Right lobe of liver (tissue), 6 donors: ENCODE results near the gene SHMT2. TPM values are rescaled to one million over a fixed set of nuclear protein-coding genes. Genes with fewer than 3 reads are reported as not detected.
A peak's percentile ranks its signal among the peaks of the same experiment; 100 is the strongest.
"Not testable (repeated sequence)": the region's sequence is repeated elsewhere in the genome, so short reads cannot be mapped to it uniquely, and the experiment has no call there.

Experiments used
- ATAC-seq, 4 donors: fragments of 200-7000 bp; cut with Tn5 transposase; one replicate each; pipeline ENCODE4 v1.9.1; 2020; ENCODE audit warnings: mild to moderate bottlenecking in 4 of 4, moderate library complexity in 4 of 4
- DNase-seq, 3 donors: peaks; one replicate each; pipeline ENCODE4 v3.0.0-alpha.2; 2020
- H3K27ac ChIP-seq, 3 donors: fragments of 200-600 bp; one replicate each; pipeline ENCODE4 v1.8.0; 2022
- H3K27me3 ChIP-seq, 2 donors: fragments of 200-600 bp; one replicate each; pipeline ENCODE4 v1.8.0; 2022
- H3K36me3 ChIP-seq, 4 donors: fragments of 200-600 bp; sonication (generic) in 1 of 4; one replicate each; pipeline versions ENCODE4 v1.5.1 to v1.8.0; 2017 to 2022; ENCODE audit warnings: control low read depth in 1 of 4
- H3K4me1 ChIP-seq, 4 donors: fragments of 200-600 bp; sonication (generic) in 1 of 4; one replicate each; pipeline versions ENCODE4 v1.5.1 to v1.8.0; 2017 to 2022; ENCODE audit warnings: control low read depth in 1 of 4
- H3K4me3 ChIP-seq, 3 donors: fragments of 200-600 bp; one replicate each; pipeline ENCODE4 v1.8.0; 2022
- H3K9me3 ChIP-seq, 4 donors: fragments of 200-600 bp; sonication (generic) in 1 of 4; one replicate each; pipeline versions ENCODE4 v1.5.1 to v1.8.0; 2017 to 2022; ENCODE audit warnings: control low read depth in 1 of 4
- POLR2A ChIP-seq: fragments of 450-650 bp; IDR thresholded peaks from one replicate; pipeline ENCODE4 v1.6.1; 2017; ENCODE audit warnings: antibody characterized with exemption, mild to moderate bottlenecking
- WGBS: methylation state at CpG from one replicate; pipeline ENCODE4 v1.1.6; 2018; ENCODE audit warnings: low coverage, low lambda C conversion rate; ENCODE audit not compliant: insufficient coverage; ENCODE audit errors: missing lambda C conversion rate; 5-methylcytosine and 5-hydroxymethylcytosine counted together
- intact Hi-C, 2 donors: fragments of 100-400 bp; cut with DNase I; formaldehyde crosslinking; loops; one replicate each; pipeline versions ENCODE4 v1.11.2 to v1.14.1; 2022
- total RNA-seq, 6 experiments: library from RNA; depleted of rRNA in 2 of 6; stranded (reverse); fragments of >200 nt in 2 of 6; fragmentation: NEBNext Ultra II Directional in 3 of 6; extraction: Animal tissue kit (Norgen Biotek cat#: 25700) in 3 of 6; gene quantifications; one replicate each; pipeline versions ENCODE4 v1.1.0 to v1.2.4, GENCODE V29; 2016 to 2023
- TF ChIP-seq, protein P1 (sequence below), 4 donors: fragments of 200-600 bp in 3 of 4; fragments of 450-650 bp in 1 of 4; IDR thresholded peaks; one replicate each; pipeline versions ENCODE4 v1.5.1 to v1.8.0; 2016 to 2022; ENCODE audit warnings: antibody characterized with exemption in 4 of 4, mild to moderate bottlenecking in 2 of 4
- donor health status: DM: no; HTN: yes; CAD: no.
- donor health status: DM: no; HTN: no; CAD: no.
- donor health status: DM: no; HTN: no; CAD: no.
- donor health status: DM: no; HTN: yes; CAD: no.
- donor health status: DM: no; HTN: yes; CAD: no.

The SHMT2 gene
- total RNA-seq, 6 experiments from 2014 or later = 157 to 228 (median 194) TPM

- Histone ChIP-seq H3K27me3 (no peaks in the 10 kb centered on the region), H3K9me3 (no peaks in the 10 kb centered on the region), H3K4me1 (no peaks in the 10 kb centered on the region), H3K27ac (no peak overlapping the region), H3K4me3 (no peak overlapping the region), H3K36me3 (peaks cover 0 to 32% (median 17%) of the 10 kb centered on the region in 4 donors)
- 65% methylated on average over 4 of the region's 7 CpGs for WGBS
- intact Hi-C loops = no loop called here
- TF ChIP-seq, protein P1, sequence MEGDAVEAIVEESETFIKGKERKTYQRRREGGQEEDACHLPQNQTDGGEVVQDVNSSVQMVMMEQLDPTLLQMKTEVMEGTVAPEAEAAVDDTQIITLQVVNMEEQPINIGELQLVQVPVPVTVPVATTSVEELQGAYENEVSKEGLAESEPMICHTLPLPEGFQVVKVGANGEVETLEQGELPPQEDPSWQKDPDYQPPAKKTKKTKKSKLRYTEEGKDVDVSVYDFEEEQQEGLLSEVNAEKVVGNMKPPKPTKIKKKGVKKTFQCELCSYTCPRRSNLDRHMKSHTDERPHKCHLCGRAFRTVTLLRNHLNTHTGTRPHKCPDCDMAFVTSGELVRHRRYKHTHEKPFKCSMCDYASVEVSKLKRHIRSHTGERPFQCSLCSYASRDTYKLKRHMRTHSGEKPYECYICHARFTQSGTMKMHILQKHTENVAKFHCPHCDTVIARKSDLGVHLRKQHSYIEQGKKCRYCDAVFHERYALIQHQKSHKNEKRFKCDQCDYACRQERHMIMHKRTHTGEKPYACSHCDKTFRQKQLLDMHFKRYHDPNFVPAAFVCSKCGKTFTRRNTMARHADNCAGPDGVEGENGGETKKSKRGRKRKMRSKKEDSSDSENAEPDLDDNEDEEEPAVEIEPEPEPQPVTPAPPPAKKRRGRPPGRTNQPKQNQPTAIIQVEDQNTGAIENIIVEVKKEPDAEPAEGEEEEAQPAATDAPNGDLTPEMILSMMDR (IDR thresholded peaks at IDR 0.05) = no peak
- no peak for TF ChIP-seq POLR2A
- DNase-seq = no peak
- ATAC-seq = peak; percentile 23 to 78 (median 49)
Observed at GRCh38 chr12:57272337-57273151, 43.0 kb downstream of the SHMT2 start.

GRCh38 chr12:57273516-57273915, 44.0 kb downstream of the SHMT2 start:
- Histone ChIP-seq H3K9me3 (no peaks in the 10 kb centered on the region), H3K36me3 (peaks cover 0 to 33% (median 14%) of the 10 kb centered on the region in 4 donors), H3K4me3 (no peak overlapping the region), H3K4me1 (no peaks in the 10 kb centered on the region), H3K27me3 (no peaks in the 10 kb centered on the region), H3K27ac (no peak overlapping the region)
- DNase-seq (no peak), ATAC-seq (no peak)
- TF ChIP-seq, protein P1 (IDR thresholded peaks at IDR 0.05) = no peak
- TF ChIP-seq POLR2A = no peak
- intact Hi-C loops = no loop called here

DNA sequence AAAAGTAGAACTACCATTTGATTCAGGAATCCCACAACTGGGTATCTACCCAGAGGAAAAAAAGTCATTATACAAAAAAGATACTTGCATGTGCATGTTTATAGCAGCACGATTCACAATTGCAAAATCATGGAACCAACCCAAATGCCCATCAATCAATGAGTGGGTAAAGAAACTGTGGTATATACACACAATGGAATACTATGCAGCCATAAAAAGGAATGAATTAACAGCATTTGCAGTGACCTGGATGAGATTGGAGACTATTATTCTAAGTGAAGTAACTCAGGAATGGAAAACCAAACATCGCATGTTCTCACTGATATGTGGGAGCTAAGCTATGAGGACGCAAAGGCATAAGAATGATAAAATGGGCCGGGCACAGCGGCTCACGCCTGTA, 46.7 kb downstream of the SHMT2 start:
- H3K27ac ChIP-seq, H3K27me3 ChIP-seq, DNase-seq, H3K4me1 ChIP-seq, H3K9me3 ChIP-seq, ATAC-seq, H3K4me3 ChIP-seq, intact Hi-C loops: not testable (repeated sequence)
- H3K36me3 ChIP-seq = peaks cover 0 to 35% (median 17%) of the 10 kb centered on the region in 4 donors
- 89% methylated on average over 6 of the region's 6 CpGs for WGBS

DNA sequence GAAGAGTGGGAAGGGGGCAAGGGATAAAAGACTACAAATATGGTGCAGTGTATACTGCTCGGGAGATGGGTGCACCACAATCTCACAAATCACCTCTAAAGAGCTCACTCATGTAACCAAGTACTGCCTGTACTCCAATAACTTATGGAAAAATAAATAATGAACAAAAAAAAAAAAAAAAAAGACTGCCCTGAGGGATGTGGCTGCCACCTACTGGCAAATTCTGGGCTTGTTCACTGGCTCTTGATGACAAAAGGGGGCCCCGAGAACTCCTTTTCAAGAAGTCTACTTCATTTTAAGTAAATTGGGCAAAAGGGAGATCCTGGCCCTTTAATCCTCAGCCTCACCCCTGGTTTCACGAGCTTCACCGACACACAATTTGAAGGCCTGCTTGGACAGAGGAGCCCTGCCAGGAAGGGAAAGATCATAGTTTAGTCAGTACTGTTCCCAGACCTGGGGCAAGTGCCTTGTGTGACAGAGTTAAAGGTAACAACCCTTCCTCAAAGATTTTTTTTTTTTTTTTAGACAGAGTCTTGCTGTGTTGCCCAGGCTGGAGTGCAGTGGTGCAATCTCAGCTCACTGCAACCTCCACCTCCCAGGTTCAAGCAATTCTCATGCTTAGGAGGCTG, 47.5 kb downstream of the SHMT2 start:
- Histone ChIP-seq H3K27me3 (no peaks in the 10 kb centered on the region), H3K4me1 (peaks cover 0 to 8% (median 4%) of the 10 kb centered on the region in 4 donors), H3K4me3 (no peak overlapping the region), H3K9me3 (no peaks in the 10 kb centered on the region), H3K36me3 (peaks cover 0 to 40% (median 21%) of the 10 kb centered on the region in 4 donors), H3K27ac (no peak overlapping the region)
- TF ChIP-seq, protein P1 (IDR thresholded peaks at IDR 0.05) = peak; percentile 34 to 56 (median 50)
- TF ChIP-seq POLR2A = no peak
- DNase-seq = no peak
- intact Hi-C loops = no loop called here
- 39% methylated on average over 3 of the region's 4 CpGs for WGBS
- peak; percentile 20 to 60 (median 42) for ATAC-seq
